Body of pancreas (tissue), 4 donors: ENCODE measurements around the gene BANP. TPM values are rescaled to one million over a fixed set of nuclear protein-coding genes. Genes with fewer than 3 reads are reported as not detected.
"Not testable (repeated sequence)": the region's sequence is repeated elsewhere in the genome, so short reads cannot be mapped to it uniquely, and the experiment has no call there.

Source experiments
- ATAC-seq: fragments of 150-250 bp; one replicate; pipeline ENCODE4 v1.9.1; 2016
- DNase-seq, 4 donors: peaks; one replicate each; pipeline ENCODE4 v3.0.0-alpha.2; 2019
- H3K27ac ChIP-seq, 4 donors: fragments of 200-600 bp; sonication (generic); 1 replicate in 3 of 4; 2 replicates in 1 of 4; pipeline versions ENCODE4 v1.5.1 to v1.6.1; 2016 to 2019; ENCODE audit warnings: mild to moderate bottlenecking in 1 of 4, mixed read lengths in 1 of 4, moderate library complexity in 1 of 4
- H3K27me3 ChIP-seq, 2 donors: fragments of 200-600 bp; sonication (generic); one replicate each; pipeline ENCODE4 v1.6.0; 2016; ENCODE audit warnings: mild to moderate bottlenecking in 1 of 2
- H3K36me3 ChIP-seq, 2 donors: fragments of 200-600 bp; sonication (generic); replicated peaks in 1 of 2; 2 replicates each; pipeline ENCODE4 v1.5.1; 2016; ENCODE audit warnings: low read depth in 2 of 2; ENCODE audit not compliant: insufficient read depth in 1 of 2
- H3K4me1 ChIP-seq: fragments of 200-600 bp; sonication (generic); one replicate; pipeline ENCODE4 v1.6.0; 2016
- H3K4me3 ChIP-seq, 2 donors: fragments of 200-600 bp; sonication (generic); 1 replicate in 1 of 2; 2 replicates in 1 of 2; pipeline ENCODE4 v1.5.1; 2016 to 2019
- H3K9me3 ChIP-seq, 3 donors: fragments of 200-600 bp; sonication (generic); 1 replicate in 2 of 3; 2 replicates in 1 of 3; pipeline ENCODE4 v1.5.1; 2016
- CTCF ChIP-seq, 7 experiments: fragments of 450-650 bp in 4 of 7; fragments of 200-600 bp in 3 of 7; sonication (generic) in 3 of 7; IDR thresholded peaks; one replicate each; pipeline ENCODE4 v1.5.1; 2016 to 2019; ENCODE audit warnings: antibody characterized with exemption in 7 of 7
- POLR2A ChIP-seq, 3 donors: fragments of 450-650 bp; IDR thresholded peaks; one replicate each; pipeline ENCODE4 v1.6.1; 2016; ENCODE audit warnings: antibody characterized with exemption in 3 of 3, mild to moderate bottlenecking in 2 of 3
- WGBS, 2 donors: methylation state at CpG; one replicate each; pipeline ENCODE4 v1.1.5; 2017; 5-methylcytosine and 5-hydroxymethylcytosine counted together
- intact Hi-C: fragments of 100-400 bp; cut with DNase I; formaldehyde crosslinking; loops from one replicate; pipeline ENCODE4 v1.15.1; 2023
- total RNA-seq, 2 donors: library from RNA; depleted of rRNA; stranded (reverse); fragments of >200 nt; gene quantifications; one replicate each; pipeline ENCODE4 v1.1.0, GENCODE V29; 2016

BANP gene
- total RNA-seq, 2 donors from 2014 or later, result 19.1 to 20.2 TPM

GRCh38 chr16:88094253-88094575 lies 143.0 kb downstream of the BANP start:
- H3K27me3 ChIP-seq, ATAC-seq, H3K4me3 ChIP-seq, intact Hi-C loops, DNase-seq, H3K27ac ChIP-seq, H3K36me3 ChIP-seq, H3K4me1 ChIP-seq: not testable (repeated sequence)
- WGBS, 2 donors, result 83 to 87% methylated on average over 9 to 17 of the region's 17 CpGs
- peaks cover 0 to 15% (median 0%) of the 10 kb centered on the region in 3 donors for H3K9me3 ChIP-seq

- peaks cover 0 to 15% (median 0%) of the 10 kb centered on the region in 3 donors for H3K9me3 ChIP-seq
- H3K27ac ChIP-seq, ATAC-seq, H3K4me1 ChIP-seq, intact Hi-C loops, H3K36me3 ChIP-seq, H3K4me3 ChIP-seq, DNase-seq, H3K27me3 ChIP-seq: not testable (repeated sequence)
- WGBS, 2 donors, result 83 to 96% methylated on average over 3 of the region's 3 CpGs
These were observed 143.7 kb downstream of the BANP start for GRCh38 chr16:88094900-88095299.

GRCh38 chr16:88096659-88097058 lies 145.4 kb downstream of the BANP start:
- H3K27me3 ChIP-seq, intact Hi-C loops, H3K36me3 ChIP-seq, H3K4me1 ChIP-seq, H3K4me3 ChIP-seq, DNase-seq, ATAC-seq, H3K27ac ChIP-seq: not testable (repeated sequence)
- peaks cover 0 to 15% (median 0%) of the 10 kb centered on the region in 3 donors for H3K9me3 ChIP-seq
- 64 to 83% methylated on average over 2 of the region's 2 CpGs for WGBS, 2 donors

GRCh38 chr16:88098731-88099562 lies 147.7 kb downstream of the BANP start:
- H3K4me3 ChIP-seq, ATAC-seq, H3K36me3 ChIP-seq, DNase-seq, H3K4me1 ChIP-seq, intact Hi-C loops, H3K27me3 ChIP-seq, H3K27ac ChIP-seq: not testable (repeated sequence)
- 83 to 88% methylated on average over 22 to 25 of the region's 25 CpGs for WGBS, 2 donors
- H3K9me3 ChIP-seq, result peaks cover 0 to 15% (median 0%) of the 10 kb centered on the region in 3 donors

GRCh38 chr16:88099563-88099890 lies 148.3 kb downstream of the BANP start:
- Histone ChIP-seq H3K9me3 (peaks cover 0 to 15% (median 0%) of the 10 kb centered on the region in 3 donors), H3K36me3 (no peaks in the 10 kb centered on the region), H3K27me3 (no peaks in the 10 kb centered on the region), H3K27ac (no peak overlapping the region), H3K4me1 (no peaks in the 10 kb centered on the region), H3K4me3 (no peak overlapping the region)
- WGBS, 2 donors, result 72% methylated on average over 8 to 17 of the region's 17 CpGs
- intact Hi-C loops, result no loop called here
- no peak for ATAC-seq
- no peak for DNase-seq
- TF ChIP-seq CTCF (IDR thresholded peaks at IDR 0.05), result no peak
- no peak for TF ChIP-seq POLR2A (IDR thresholded peaks at IDR 0.05)

GRCh38 chr16:88099956-88100355 lies 148.7 kb downstream of the BANP start:
- H3K4me1 ChIP-seq, intact Hi-C loops, H3K36me3 ChIP-seq, ATAC-seq, H3K27me3 ChIP-seq, H3K4me3 ChIP-seq, H3K27ac ChIP-seq, DNase-seq: not testable (repeated sequence)
- WGBS, 2 donors, result 73 to 79% methylated on average over 14 of the region's 14 CpGs
- peaks cover 0 to 15% (median 0%) of the 10 kb centered on the region in 3 donors for H3K9me3 ChIP-seq

GRCh38 chr16:88100801-88101622 lies 149.8 kb downstream of the BANP start:
- H3K9me3 ChIP-seq, ATAC-seq, DNase-seq, H3K4me1 ChIP-seq, H3K27me3 ChIP-seq, H3K36me3 ChIP-seq, intact Hi-C loops, H3K4me3 ChIP-seq, H3K27ac ChIP-seq: not testable (repeated sequence)
- 13 to 26% methylated on average over 22 to 39 of the region's 40 CpGs for WGBS, 2 donors

- H3K36me3 ChIP-seq, intact Hi-C loops, DNase-seq, H3K4me3 ChIP-seq, ATAC-seq, H3K27ac ChIP-seq, H3K9me3 ChIP-seq, H3K4me1 ChIP-seq, H3K27me3 ChIP-seq: not testable (repeated sequence)
- WGBS, 2 donors, result 47 to 57% methylated on average over 19 to 21 of the region's 21 CpGs
These were observed 150.4 kb downstream of the BANP start for GRCh38 chr16:88101623-88102105.
